ENCODE measurements around the gene CNIH3.

CNIH3 gene

GRCh38 chr1:224592636-224593582, 23.2 kb upstream of the CNIH3 start:
- H3K79me2 ChIP-seq (ENCODE audit: insufficient read depth, low read length), result no peaks in the 10 kb centered on the region
- H3K27ac ChIP-seq (ENCODE audit: low read depth, low read length), result no peak overlapping the region
- no peak overlapping the region for H2AFZ ChIP-seq (ENCODE audit: low read depth, low read length, severe bottlenecking)
- H3K36me3 ChIP-seq (ENCODE audit: low read length), result no peaks in the 10 kb centered on the region
- H3K9me3 ChIP-seq (ENCODE audit: insufficient read depth, low read length), result no peaks in the 10 kb centered on the region
- H3F3A ChIP-seq (ENCODE audit: insufficient read depth), result no peaks in the 10 kb centered on the region
- H3K4me2 ChIP-seq (ENCODE audit: low read depth, low read length, poor library complexity, severe bottlenecking), result no peak overlapping the region
- H3K9ac ChIP-seq (ENCODE audit: low read length), result no peak overlapping the region
- H3K9me2 ChIP-seq (replicated peaks; ENCODE audit: insufficient read depth, low read length), result no peaks in the 10 kb centered on the region
- H3K4me3 ChIP-seq (ENCODE audit: insufficient read depth, low read length, poor library complexity, severe bottlenecking), result no peak overlapping the region
- no peaks in the 10 kb centered on the region for H4K20me1 ChIP-seq (ENCODE audit: low read depth, low read length)
- no peaks in the 10 kb centered on the region for H3K27me3 ChIP-seq (ENCODE audit: low read length)
- TF ChIP-seq, protein P1, sequence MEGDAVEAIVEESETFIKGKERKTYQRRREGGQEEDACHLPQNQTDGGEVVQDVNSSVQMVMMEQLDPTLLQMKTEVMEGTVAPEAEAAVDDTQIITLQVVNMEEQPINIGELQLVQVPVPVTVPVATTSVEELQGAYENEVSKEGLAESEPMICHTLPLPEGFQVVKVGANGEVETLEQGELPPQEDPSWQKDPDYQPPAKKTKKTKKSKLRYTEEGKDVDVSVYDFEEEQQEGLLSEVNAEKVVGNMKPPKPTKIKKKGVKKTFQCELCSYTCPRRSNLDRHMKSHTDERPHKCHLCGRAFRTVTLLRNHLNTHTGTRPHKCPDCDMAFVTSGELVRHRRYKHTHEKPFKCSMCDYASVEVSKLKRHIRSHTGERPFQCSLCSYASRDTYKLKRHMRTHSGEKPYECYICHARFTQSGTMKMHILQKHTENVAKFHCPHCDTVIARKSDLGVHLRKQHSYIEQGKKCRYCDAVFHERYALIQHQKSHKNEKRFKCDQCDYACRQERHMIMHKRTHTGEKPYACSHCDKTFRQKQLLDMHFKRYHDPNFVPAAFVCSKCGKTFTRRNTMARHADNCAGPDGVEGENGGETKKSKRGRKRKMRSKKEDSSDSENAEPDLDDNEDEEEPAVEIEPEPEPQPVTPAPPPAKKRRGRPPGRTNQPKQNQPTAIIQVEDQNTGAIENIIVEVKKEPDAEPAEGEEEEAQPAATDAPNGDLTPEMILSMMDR (IDR thresholded peaks at IDR 0.05; ENCODE audit: insufficient read depth, low read length, poor library complexity, severe bottlenecking), result no peak
- TF ChIP-seq EZH2phosphoT487 (conservative IDR thresholded peaks at IDR 0.05; ENCODE audit: low read length), result no peak

- Histone ChIP-seq H2AFZ (ENCODE audit: low read depth, low read length, severe bottlenecking) (no peak overlapping the region), H4K20me1 (ENCODE audit: low read depth, low read length) (no peaks in the 10 kb centered on the region), H3K9me2 (replicated peaks; ENCODE audit: insufficient read depth, low read length) (no peaks in the 10 kb centered on the region), H3F3A (ENCODE audit: insufficient read depth) (no peaks in the 10 kb centered on the region), H3K79me2 (ENCODE audit: insufficient read depth, low read length) (no peaks in the 10 kb centered on the region), H3K4me3 (ENCODE audit: insufficient read depth, low read length, poor library complexity, severe bottlenecking) (no peak overlapping the region), H3K4me2 (ENCODE audit: low read depth, low read length, poor library complexity, severe bottlenecking) (no peak overlapping the region), H3K9me3 (ENCODE audit: insufficient read depth, low read length) (no peaks in the 10 kb centered on the region), H3K9ac (ENCODE audit: low read length) (no peak overlapping the region), H3K36me3 (ENCODE audit: low read length) (no peaks in the 10 kb centered on the region), H3K27ac (ENCODE audit: low read depth, low read length) (no peak overlapping the region), H3K27me3 (ENCODE audit: low read length) (no peaks in the 10 kb centered on the region)
- TF ChIP-seq, protein P1 (IDR thresholded peaks at IDR 0.05; ENCODE audit: insufficient read depth, low read length, poor library complexity, severe bottlenecking), result no peak
- no peak for TF ChIP-seq EZH2phosphoT487 (conservative IDR thresholded peaks at IDR 0.05; ENCODE audit: low read length)
These were observed 21.8 kb upstream of the CNIH3 start for GRCh38 chr1:224594360-224594759.

- no peak overlapping the region for H3K4me2 ChIP-seq (ENCODE audit: low read depth, low read length, poor library complexity, severe bottlenecking)
- no peak overlapping the region for H3K4me3 ChIP-seq (ENCODE audit: insufficient read depth, low read length, poor library complexity, severe bottlenecking)
- no peak overlapping the region for H2AFZ ChIP-seq (ENCODE audit: low read depth, low read length, severe bottlenecking)
- no peaks in the 10 kb centered on the region for H3K79me2 ChIP-seq (ENCODE audit: insufficient read depth, low read length)
- H3K9me2 ChIP-seq (replicated peaks; ENCODE audit: insufficient read depth, low read length), result no peaks in the 10 kb centered on the region
- H3F3A ChIP-seq (ENCODE audit: insufficient read depth), result no peaks in the 10 kb centered on the region
- no peak for TF ChIP-seq EZH2phosphoT487 (conservative IDR thresholded peaks at IDR 0.05; ENCODE audit: low read length)
- TF ChIP-seq, protein P1 (IDR thresholded peaks at IDR 0.05; ENCODE audit: insufficient read depth, low read length, poor library complexity, severe bottlenecking), result no peak
- no peaks in the 10 kb centered on the region for H3K9me3 ChIP-seq (ENCODE audit: insufficient read depth, low read length)
- H3K27me3 ChIP-seq (ENCODE audit: low read length), result no peaks in the 10 kb centered on the region
- no peak overlapping the region for H3K9ac ChIP-seq (ENCODE audit: low read length)
- H4K20me1 ChIP-seq (ENCODE audit: low read depth, low read length), result no peaks in the 10 kb centered on the region
- H3K36me3 ChIP-seq (ENCODE audit: low read length), result no peaks in the 10 kb centered on the region
- H3K27ac ChIP-seq (ENCODE audit: low read depth, low read length), result no peak overlapping the region
These were observed 21.3 kb upstream of the CNIH3 start for GRCh38 chr1:224594851-224595250.
